Measurements from ENCODE around the gene CPNE7. TPM values are rescaled to one million over a fixed set of nuclear protein-coding genes. Genes with fewer than 3 reads are reported as not detected.

CPNE7 gene
- total and polyA plus RNA-seq, 2 donors (not counting 1 experiment from before 2014, with no cell fraction given), result 0.51 to 0.76 TPM

DNA sequence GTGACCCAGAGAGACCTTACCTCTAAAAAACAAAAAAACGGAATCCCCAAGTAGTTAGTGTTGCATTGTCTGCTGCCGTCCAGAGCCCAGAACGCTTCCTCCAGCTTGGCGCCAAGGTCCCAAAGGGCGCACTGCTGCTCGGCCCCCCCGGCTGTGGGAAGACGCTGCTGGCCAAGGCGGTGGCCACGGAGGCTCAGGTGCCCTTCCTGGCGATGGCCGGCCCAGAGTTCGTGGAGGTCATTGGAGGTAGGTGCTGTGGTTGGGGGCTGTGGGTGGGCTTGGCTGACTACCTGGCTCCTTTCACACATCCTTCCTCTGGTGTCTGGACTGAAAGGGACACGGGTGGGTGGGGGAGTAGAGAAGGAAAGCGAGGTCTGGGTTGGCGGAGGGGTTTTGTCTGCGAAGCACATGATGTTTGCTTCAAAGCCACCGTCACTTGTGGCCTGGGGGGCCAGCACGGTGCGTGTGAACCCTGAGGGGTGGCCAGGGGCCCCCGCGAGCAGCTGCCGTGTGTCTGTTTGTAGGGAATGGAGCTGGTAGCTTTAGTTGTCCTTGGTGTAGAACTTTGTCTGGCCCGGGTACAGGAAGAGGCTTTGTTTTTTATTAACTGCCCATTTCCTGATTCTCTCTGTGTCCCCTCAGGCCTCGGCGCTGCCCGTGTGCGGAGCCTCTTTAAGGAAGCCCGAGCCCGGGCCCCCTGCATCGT is 43.6 kb upstream of the CPNE7 start:
- CTCF ChIA-PET, result no interaction called here
- Histone ChIP-seq H3K9me3 (ENCODE audit: control extremely low read depth in 1 of 3, control insufficient read depth in 2 of 3, insufficient read depth in 1 of 3, low read length in 2 of 3) (no peaks in the 10 kb centered on the region), H3K9ac (ENCODE audit: low read length) (no peak overlapping the region), H4K20me1 (ENCODE audit: control insufficient read depth, insufficient read depth, low read length, poor library complexity, severe bottlenecking) (peaks cover 23% of the 10 kb centered on the region), H3K36me3 (replicated peaks in 1 of 2; ENCODE audit: control extremely low read depth in 1 of 2, control insufficient read depth in 1 of 2, extremely low read depth in 1 of 2, insufficient read depth in 2 of 2, low read length in 1 of 2) (peaks cover 10 to 44% of the 10 kb centered on the region in 2 experiments), H3K27ac (ENCODE audit: low read length in 2 of 2) (no peak overlapping the region), H3K79me2 (ENCODE audit: control insufficient read depth, insufficient read depth, low read length) (peaks cover 61% of the 10 kb centered on the region), H2AFZ (ENCODE audit: insufficient read depth, low read depth, low read length, poor library complexity, severe bottlenecking) (no peak overlapping the region), H3K27me3 (replicated peaks in 1 of 4; ENCODE audit: control extremely low read depth in 1 of 4, control insufficient read depth in 3 of 4, insufficient read depth in 4 of 4, low read length in 3 of 4) (no peaks in the 10 kb centered on the region), H3K4me1 (ENCODE audit: control insufficient read depth in 2 of 2, insufficient read depth in 2 of 2, low read length in 2 of 2) (peaks cover 23 to 24% of the 10 kb centered on the region in 2 donors), H3K4me2 (replicated peaks; ENCODE audit: low read depth, low read length, poor library complexity, severe bottlenecking) (no peak overlapping the region), H3K4me3 (ENCODE audit: control extremely low read depth in 1 of 5, extremely low read depth in 1 of 5, insufficient read depth in 1 of 5, low read depth in 2 of 5, low read length in 4 of 5) (no peak overlapping the region)
- ATAC-seq (ENCODE audit: low read depth) (no peak), DNase-seq (no peak)
- TF ChIP-seq EZH2 (IDR thresholded peaks at IDR 0.05; ENCODE audit: borderline replicate concordance, insufficient read depth, low read depth, low read length, poor library complexity, severe bottlenecking), result no peak
- TF ChIP-seq, protein P1, sequence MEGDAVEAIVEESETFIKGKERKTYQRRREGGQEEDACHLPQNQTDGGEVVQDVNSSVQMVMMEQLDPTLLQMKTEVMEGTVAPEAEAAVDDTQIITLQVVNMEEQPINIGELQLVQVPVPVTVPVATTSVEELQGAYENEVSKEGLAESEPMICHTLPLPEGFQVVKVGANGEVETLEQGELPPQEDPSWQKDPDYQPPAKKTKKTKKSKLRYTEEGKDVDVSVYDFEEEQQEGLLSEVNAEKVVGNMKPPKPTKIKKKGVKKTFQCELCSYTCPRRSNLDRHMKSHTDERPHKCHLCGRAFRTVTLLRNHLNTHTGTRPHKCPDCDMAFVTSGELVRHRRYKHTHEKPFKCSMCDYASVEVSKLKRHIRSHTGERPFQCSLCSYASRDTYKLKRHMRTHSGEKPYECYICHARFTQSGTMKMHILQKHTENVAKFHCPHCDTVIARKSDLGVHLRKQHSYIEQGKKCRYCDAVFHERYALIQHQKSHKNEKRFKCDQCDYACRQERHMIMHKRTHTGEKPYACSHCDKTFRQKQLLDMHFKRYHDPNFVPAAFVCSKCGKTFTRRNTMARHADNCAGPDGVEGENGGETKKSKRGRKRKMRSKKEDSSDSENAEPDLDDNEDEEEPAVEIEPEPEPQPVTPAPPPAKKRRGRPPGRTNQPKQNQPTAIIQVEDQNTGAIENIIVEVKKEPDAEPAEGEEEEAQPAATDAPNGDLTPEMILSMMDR (IDR thresholded peaks at IDR 0.05), result no peak
- WGBS (ENCODE audit: insufficient coverage), result 98% methylated on average over 29 of the region's 31 CpGs
- Mint-ChIP-seq H3K27me3 (no peaks in the 10 kb centered on the region), H3K4me3 (no peak overlapping the region), H3K9me3 (ENCODE audit: insufficient read depth) (no peaks in the 10 kb centered on the region), H3K4me1 (peaks cover 22% of the 10 kb centered on the region), H3K27ac (no peak overlapping the region)
- POLR2A ChIA-PET, result no interaction called here
- intact Hi-C loops (cut with micrococcal nuclease), result no loop called here

DNA sequence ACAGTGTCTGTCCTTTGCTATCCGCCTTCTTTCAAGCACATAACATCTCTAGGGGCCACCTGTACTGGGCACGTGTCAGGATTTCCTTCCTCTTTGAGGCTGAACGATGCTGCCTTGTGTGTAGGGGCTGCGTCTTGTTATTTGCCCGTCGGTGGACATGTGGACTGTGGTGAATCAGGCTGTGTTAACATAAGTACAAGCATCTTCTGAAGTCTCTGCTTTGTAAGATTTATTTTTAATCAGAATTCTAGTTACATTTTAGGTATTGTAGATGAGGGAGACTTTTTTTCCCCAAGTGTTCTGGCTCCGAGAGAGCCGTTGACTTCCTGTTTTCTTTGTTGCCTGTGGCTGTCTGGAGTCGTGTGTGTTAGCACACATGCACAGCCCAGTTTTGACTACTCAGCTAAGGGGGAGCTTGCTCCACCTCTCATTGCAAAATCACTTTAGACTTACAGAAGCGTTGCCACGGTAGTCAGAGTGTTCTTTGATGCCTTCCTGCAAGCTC is 41.3 kb upstream of the CPNE7 start:
- Histone ChIP-seq H3K9me3 (ENCODE audit: control extremely low read depth in 1 of 3, control insufficient read depth in 2 of 3, insufficient read depth in 1 of 3, low read length in 2 of 3) (no peaks in the 10 kb centered on the region), H3K36me3 (replicated peaks in 1 of 2; ENCODE audit: control extremely low read depth in 1 of 2, control insufficient read depth in 1 of 2, extremely low read depth in 1 of 2, insufficient read depth in 2 of 2, low read length in 1 of 2) (peaks cover 3 to 47% of the 10 kb centered on the region in 2 experiments), H2AFZ (ENCODE audit: insufficient read depth, low read depth, low read length, poor library complexity, severe bottlenecking) (peak overlapping the region; percentile 36), H3K4me3 (ENCODE audit: control extremely low read depth in 1 of 5, extremely low read depth in 1 of 5, insufficient read depth in 1 of 5, low read depth in 2 of 5, low read length in 4 of 5) (peak overlapping the region in 4 of 5 experiments; percentile 13 to 39 (median 22)), H3K27ac (ENCODE audit: low read length in 2 of 2) (peak overlapping the region; percentile 43 to 81), H3K9ac (ENCODE audit: low read length) (peak overlapping the region; percentile 15), H3K27me3 (replicated peaks in 1 of 4; ENCODE audit: control extremely low read depth in 1 of 4, control insufficient read depth in 3 of 4, insufficient read depth in 4 of 4, low read length in 3 of 4) (no peaks in the 10 kb centered on the region), H3K4me2 (replicated peaks; ENCODE audit: low read depth, low read length, poor library complexity, severe bottlenecking) (peak overlapping the region; percentile 70), H4K20me1 (ENCODE audit: control insufficient read depth, insufficient read depth, low read length, poor library complexity, severe bottlenecking) (peaks cover 32% of the 10 kb centered on the region), H3K79me2 (ENCODE audit: control insufficient read depth, insufficient read depth, low read length) (peaks cover 56% of the 10 kb centered on the region), H3K4me1 (ENCODE audit: control insufficient read depth in 2 of 2, insufficient read depth in 2 of 2, low read length in 2 of 2) (peaks cover 23 to 24% of the 10 kb centered on the region in 2 donors)
- ChIA-PET POLR2A (interaction anchor here (0.5 to 1.9 kb wide), 3 partner anchors 9 to 128 kb away, joined by 3 to 6 read pairs (median 5); no protein-coding TSS in a partner anchor), CTCF (interaction anchor here (0.5 to 1.8 kb wide), 3 partner anchors 9 to 108 kb away, joined by 3 to 4 read pairs (median 4); no protein-coding TSS in a partner anchor)
- Mint-ChIP-seq H3K4me1 (peaks cover 22% of the 10 kb centered on the region), H3K9me3 (ENCODE audit: insufficient read depth) (no peaks in the 10 kb centered on the region), H3K27ac (peak overlapping the region; percentile 88), H3K4me3 (peak overlapping the region; percentile 80), H3K27me3 (no peaks in the 10 kb centered on the region)
- DNase-seq (peak; percentile 82), ATAC-seq (ENCODE audit: low read depth) (peak; percentile 91)
- intact Hi-C loops (cut with micrococcal nuclease), result loop anchor here (1.0 to 2.0 kb wide), 3 partner anchors 26 to 46 kb away; partner anchors contain the start of genes RPL13 and SPG7
- WGBS (ENCODE audit: insufficient coverage), result 2% methylated on average over 5 of the region's 11 CpGs
- TF ChIP-seq EZH2 (IDR thresholded peaks at IDR 0.05; ENCODE audit: borderline replicate concordance, insufficient read depth, low read depth, low read length, poor library complexity, severe bottlenecking), result no peak
- TF ChIP-seq, protein P1 (IDR thresholded peaks at IDR 0.05), result no peak

Data from B cell (primary cell).